Cerebellar cortex (tissue), 1 donor: ENCODE data around the gene TRIM32.
"Not testable (repeated sequence)": the region's sequence is repeated elsewhere in the genome, so short reads cannot be mapped to it uniquely, and the experiment has no call there.

ENCODE experiments used
- DNase-seq: peaks from one replicate; pipeline ENCODE4 v3.0.0-alpha.2; 2015; ENCODE audit warnings: low spot score

Gene TRIM32

DNA sequence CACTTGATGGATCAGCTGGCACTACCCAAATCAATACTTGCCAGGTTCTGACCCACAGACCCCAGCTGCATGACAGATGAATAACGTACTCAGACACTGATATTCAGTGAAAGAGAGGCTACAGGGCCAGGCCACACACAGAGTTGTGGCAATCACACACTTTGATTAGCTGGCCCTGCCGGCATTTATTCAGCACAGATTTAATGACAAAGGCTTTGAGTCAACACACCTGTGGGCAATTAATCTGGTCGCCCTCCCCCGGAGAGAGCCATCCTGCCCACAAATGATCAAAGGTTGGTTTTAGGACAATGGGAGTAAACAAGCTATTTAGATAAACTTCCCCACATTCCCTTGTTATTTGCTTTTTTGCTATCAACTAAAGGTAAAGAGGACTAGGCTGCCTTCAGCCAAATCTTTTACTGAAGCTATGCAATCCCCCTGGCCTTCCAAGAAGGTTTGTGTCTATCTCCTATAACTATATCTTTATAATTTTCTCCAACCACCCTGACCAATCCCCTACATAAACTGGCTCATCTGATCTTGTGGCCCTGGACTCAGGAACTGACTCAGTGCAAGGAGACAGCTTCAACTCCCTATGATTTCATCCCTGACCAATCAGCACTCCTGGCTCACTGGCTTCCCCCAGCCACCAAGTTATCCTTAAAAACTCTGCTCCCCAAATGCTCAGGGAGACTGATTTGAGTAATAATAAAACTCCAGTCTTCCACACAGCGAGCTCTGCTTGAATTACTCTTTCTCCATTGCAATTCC lies 12.7 kb upstream of the TRIM32 start:
- DNase-seq, result no peak

DNA sequence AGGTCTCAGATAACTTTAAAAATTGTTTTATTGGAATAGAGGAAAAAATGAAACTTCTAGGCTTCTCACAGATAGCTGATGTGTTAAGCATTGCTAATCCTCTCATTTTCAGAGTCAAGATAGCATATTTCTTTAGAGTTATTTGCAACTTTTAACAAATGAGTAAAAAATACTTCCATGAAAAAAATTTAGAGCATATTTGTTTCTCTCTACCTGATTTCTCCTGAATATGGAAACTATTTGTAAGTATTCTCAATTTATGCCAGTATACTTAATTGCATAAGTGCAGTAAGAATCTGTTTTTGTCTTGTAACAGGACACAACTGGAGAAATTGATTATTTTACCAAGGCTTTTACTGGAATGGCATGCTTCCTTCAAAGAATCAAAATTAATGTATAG lies 3.6 kb upstream of the TRIM32 start:
- DNase-seq, result no peak

DNA sequence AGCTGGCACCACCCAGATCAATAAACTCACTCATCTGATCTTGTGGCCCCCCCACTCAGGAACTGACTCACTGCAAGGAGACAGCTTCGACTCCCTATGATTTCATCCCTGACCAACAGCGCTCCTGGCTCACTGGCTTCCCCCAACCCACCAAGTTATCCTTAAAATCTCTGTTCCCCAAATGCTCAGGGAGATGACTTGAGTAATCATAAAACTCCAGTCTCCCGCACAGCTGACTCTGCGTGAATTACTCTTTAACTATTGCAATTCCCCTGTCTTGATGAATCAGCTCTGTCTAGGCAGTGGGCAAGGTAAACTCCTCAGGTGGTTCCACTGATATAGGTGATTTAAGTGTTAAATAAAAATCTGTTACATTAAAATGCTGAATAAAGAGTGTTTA lies 1.9 kb upstream of the TRIM32 start:
- no peak for DNase-seq

DNA sequence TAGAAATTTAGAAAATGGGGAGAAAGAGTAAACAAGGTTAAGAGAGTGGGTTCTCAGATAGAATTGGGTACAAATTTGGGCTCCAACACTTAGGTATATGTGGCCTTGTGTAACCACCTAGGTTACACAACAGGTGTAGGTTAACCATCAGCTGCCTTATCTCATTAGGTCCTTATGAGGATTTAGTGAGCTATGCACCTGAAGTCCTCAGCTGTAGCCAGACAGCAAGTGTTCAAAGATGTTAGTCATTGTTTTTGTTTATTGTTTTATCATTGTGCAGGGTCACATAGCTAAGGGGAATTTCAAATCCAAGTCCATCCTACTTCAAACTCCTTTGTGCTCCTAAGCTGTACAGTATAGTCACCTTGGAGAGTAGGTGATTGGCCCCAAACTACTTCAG lies 970 bp upstream of the TRIM32 start:
- DNase-seq, result no peak

DNA sequence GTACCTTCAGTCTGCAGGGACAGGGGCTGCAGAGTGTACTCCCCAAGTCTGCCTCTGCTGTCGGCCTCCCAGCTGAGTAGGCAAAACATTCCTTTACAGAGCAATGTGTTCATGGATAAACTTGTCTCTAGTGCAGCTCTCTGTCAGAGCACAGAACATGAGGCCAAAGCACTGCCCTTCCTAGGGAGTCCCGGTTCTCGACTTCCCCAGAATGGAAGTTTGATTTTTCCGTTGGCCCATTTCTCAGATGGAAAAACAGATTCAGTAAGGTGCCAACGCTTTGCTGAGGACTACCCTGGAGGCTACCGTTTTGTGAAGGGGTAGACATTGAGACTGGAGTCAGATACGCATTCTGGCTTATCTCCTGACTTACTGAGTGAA lies 422 bp upstream of the TRIM32 start:
- DNase-seq, result no peak

DNA sequence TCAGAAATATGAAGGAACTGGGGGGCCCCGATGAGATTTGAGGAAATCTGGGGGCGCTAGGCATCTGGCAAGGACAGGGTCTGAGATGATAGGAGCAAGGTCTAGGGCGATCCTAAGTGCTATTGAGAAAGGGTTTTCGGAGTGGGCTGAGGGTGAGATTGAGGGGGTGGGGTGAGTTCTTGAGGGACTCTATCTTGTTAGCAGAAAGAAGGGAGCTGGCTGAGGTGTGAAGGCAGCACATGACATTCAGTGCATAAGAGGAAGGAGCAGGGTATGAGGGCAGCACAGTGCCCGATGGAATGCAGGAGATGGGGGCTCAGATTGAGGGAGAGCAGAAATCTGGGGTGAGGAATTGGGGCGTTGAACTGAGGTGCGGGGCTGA lies 640 bp downstream of the TRIM32 start:
- DNase-seq, result peak; percentile 54

DNA sequence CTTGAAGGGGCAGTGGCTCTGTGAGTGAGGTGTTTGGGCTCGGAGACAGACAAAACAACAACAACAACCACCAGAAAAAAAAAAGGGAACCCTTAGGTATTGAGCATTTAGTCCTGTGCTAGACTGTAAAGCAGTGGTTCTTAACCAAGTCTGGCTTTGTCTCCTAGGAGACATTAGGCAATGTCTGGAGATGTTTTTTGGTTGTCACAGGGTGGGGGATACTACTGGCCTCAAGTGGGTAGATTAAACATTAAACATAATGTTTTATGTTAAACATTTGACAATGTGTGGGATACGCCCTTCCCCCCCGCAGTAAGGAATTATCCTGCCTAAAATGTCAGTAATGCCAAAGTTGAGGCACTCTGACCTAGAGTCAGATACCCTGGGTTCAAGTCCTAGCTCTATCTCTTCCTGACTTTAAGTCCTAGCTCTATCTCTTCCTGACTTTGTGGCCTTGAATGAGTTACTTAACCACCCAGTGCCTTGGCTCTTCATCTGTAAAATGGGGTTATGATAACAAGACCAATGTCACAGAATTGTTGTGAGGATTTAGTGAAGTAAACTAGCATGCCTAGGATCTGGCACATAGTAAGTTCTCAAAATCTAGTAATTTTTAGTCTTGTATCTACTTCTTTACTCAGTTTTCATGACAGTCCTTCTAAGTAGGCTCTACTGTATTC lies 1.8 kb downstream of the TRIM32 start:
- DNase-seq, result no peak

DNA sequence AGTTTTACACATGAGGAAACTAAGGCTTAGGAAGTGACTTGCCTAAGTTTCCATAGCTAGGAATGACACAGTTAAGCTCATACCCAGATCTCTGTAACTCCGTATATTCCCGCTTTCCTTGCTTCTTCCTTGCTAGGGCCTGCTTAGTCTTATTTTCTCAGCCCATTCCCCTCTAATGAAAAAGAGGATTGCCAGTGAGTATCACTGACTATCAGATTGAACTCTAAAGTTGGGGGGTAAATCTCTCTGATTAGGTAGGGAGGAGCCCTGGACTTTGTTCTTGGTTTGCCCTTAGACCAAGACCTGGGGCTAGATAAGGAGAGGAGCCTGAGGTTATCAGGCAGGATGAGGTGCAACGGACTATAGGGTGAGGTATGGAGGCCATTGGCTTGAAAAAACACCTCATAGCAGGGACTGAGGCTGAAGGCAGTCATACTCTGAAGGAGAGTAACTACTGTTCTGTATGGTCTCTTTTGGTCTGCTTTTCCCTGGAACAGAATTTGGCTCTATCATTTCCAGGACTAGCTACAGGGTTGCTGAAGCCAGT lies 2.5 kb downstream of the TRIM32 start:
- no peak for DNase-seq

DNA sequence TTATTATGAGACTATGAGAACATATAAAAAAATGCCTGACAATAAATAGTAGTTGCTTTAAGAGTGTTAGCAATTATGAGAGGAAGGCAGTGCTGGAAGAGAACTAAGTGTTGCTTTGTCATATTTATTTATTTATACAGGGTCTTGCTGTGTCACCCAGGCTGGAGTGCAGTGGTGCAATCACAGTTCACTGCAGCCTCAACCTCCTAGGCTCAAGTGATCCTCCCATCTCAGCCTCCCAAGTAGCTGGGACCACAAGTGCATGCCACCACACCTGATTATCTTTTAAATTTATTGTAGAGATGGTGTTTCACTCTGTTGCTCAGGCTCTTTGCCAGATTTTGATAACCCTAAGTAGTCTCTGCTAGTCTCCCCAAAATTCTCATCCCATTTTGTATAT lies 3.7 kb downstream of the TRIM32 start:
- DNase-seq, result not testable (repeated sequence)

DNA sequence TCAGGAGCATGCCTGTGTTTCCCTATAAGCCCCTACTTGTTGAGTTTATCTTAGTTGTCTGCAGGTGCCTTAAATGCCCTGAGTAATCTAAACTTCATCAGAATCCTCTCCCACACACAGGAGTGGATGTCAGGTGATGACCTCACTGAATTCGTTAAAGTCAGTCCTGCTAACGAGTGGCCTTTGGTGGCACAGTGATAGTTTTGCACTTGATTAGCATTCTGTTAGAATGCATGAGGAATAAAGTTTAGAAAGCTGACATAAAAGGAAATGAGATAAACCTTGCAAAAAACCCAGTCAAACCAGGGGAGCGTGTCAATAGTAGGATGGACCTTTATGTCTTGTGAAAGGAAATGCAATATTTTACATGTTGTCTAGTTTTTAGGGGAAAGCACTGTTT lies 4.5 kb downstream of the TRIM32 start:
- no peak for DNase-seq

DNA sequence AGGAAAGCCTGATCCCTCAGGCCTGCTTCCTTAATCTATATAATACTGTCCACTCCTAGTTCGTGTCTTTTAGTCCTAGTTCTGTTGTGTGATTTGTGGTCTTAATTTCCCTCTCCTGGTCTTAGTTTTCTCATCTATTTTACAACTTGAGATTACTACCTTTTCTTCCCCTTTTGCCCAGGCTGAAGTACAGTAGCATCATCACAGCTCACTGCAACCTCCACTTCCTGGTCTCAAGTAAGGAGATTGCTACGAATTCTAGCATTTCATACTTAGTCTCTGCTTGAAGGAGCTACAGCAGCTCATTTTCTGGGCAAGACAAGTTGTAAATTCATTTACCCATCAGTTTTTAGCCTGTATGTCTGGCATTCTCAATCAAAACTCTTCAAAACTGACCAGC lies 5.5 kb downstream of the TRIM32 start:
- DNase-seq, result no peak

DNA sequence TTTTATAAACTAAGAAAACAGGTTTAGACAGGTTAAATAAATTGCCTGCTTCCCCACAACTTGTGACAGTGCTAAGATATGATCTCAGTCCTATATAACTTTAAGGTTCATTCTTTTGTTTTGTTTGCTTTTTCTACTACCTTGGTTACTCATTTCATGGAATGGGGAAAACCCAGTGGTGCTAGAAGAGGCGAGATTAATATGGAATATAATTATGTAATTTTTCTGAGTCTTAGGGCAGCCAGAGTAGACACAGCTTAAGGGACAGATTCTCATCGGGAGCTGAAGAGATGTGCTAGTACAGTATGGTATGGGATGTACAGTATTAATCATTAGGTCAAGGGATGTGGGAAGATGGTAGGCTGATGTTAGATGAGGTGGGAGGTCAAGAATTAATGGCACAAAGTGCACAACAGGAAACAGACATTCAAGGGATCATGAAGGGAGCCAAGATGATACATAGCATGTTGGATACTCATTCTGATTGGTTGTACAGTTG lies 6.2 kb downstream of the TRIM32 start:
- DNase-seq, result no peak

DNA sequence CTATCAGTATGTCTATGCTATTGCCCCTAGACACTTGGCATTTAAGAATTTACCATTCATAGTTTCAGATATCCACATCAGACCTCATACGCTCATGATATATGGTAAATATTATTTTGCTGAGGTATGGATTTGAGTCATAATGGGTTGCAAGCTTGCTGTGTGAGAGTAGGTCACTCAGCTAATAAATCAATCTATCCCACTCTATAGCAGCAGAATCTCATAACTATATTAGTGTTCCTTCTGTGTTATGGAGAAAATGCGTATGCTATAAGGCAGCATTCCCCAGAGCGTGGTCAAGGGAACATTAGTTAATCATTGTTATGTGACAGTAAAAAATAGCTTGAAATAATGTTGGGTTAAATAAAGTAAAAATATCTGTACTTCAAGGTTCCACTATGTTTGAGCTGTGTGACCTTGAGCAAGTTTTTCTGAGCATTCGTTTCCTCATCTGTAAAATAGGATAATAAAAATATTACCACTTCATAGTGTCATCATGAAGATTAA lies 7.7 kb downstream of the TRIM32 start:
- no peak for DNase-seq

DNA sequence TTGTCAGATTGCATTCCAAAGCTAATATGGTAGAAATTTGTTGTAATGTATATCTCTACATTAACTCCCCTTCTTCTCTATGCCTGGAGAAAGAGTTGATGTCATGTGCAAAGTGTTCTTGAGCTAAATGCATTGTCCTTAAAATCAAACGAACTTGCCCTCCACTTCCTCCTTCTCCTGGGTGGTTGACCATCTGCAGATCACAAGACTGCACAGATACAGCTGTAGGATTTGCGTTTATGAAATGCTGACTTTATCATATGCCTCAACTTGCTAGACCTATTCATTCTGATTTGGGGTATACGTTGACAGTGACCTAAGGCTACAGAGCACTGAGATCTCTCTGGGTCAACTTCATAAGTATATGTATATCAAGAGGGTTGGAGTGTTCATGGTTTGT lies 8.3 kb downstream of the TRIM32 start:
- DNase-seq, result no peak

DNA sequence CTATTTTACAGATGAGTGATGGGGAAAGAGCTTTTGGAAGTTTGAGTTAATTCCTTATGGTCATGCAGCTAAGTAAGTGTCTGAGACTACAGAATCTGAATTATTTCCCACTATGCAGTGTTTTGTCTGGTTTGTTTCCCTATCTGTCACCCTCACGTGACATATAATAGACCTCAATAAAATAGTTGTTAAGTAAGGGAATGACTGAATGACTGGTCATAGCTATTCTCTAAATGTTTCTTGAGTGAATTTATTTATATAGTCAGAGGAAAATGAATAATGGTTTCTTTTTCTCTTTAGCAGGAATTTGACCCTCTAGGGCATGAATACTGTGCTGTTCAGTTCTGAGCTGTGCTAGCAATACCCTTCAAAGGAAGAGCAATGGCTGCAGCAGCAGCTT lies 10.3 kb downstream of the TRIM32 start:
- DNase-seq, result no peak

DNA sequence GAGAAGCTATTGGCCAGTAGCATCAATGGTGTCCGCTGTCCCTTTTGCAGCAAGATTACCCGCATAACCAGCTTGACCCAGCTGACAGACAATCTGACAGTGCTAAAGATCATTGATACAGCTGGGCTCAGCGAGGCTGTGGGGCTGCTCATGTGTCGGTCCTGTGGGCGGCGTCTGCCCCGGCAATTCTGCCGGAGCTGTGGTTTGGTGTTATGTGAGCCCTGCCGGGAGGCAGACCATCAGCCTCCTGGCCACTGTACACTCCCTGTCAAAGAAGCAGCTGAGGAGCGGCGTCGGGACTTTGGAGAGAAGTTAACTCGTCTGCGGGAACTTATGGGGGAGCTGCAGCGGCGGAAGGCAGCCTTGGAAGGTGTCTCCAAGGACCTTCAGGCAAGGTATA lies 10.8 kb downstream of the TRIM32 start:
- no peak for DNase-seq

DNA sequence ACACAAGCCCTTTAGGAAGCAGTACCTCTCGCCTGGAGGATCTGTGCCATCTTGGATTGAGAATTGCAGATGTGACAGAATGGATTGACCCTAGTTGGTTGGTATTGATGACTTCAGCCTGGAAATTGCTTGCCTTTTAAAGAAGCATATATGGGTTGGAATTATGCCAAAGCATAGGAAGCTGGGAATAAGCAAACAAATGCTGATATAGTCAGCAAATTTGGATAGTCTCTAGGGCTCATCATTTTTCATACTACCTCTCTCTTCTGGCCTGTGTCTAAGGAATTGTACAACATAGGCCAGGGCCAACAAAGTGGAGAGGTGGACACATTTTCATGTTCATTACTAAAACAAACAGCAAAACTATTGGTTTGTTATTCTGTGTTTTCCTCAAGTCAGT lies 13.2 kb downstream of the TRIM32 start:
- no peak for DNase-seq

DNA sequence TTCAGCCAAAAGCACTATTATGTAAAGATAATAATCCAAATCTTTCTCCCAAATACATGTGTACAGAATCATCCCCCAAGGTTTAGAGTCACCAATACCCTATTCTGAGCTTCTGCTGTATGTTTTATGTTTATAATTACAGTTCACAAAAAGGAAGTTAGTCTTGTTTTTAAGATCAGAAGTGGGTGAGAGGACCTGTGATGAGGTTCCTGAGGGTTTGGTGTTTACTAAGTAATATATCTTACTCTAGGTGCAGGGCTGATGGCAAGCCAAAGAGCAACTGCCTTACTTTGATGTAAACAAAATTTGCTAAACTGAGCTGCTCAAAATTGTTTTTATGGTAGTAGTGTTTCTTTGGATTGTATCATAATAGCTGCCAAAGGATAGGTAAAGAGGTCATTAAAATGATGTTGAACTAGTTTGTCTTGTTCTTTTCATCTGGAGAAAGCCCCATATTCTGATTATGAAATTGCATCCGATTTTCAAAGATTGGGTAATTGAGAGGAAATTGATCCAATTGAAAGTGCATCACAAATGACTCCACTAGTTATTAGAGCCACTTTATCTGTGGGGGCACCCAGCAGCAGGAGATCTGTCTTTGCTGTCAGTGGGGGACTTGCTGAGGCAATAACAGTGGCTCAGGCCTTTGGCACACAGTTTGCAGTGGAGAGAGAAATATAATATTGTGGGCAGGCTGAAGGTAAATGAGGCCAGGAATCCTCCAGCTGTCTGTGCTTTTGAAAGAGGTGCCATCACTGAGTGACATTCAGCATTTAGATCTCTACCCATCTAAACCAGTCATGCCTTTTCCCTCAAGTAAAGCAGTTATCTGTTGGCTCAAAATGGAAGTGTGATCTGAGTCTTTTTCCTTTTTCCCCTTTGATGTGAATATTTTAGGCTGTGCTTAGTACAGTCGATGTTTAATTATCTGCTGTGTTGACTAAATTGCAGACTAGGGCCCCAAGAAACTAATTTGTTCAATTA lies 14.1 kb downstream of the TRIM32 start:
- no peak for DNase-seq

DNA sequence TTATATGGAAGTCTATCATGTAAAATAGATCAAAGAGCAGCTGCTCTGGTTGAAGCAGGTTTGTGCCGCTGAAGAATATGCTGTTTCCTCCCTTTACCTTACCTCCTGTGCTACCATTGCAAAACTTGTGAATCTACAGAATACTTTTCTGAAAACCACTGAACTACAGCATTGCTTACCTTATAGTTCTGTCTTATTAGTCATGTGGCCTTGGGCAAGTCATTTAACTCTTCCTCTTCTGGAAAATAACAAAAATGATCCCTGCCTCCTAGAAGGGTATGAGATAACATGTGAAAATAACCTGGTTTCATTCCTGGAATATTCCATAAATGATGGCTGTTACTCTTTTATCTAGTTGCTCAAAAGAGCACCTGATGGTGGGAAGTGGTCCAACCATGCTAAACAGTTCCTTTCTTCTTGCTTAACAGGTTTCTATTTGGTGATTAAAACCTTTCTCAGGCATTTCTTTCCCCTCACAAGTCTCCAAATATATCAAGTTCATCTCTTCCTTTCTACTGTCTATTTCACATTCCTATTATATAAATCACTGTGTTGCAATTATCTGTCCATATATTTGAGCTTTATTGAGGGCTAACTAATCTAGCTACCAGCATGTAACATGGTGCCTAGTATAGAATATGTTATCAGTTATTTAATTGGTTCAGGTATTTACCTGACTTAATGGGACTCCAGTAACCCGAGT lies 15.0 kb downstream of the TRIM32 start:
- DNase-seq, result no peak

DNA sequence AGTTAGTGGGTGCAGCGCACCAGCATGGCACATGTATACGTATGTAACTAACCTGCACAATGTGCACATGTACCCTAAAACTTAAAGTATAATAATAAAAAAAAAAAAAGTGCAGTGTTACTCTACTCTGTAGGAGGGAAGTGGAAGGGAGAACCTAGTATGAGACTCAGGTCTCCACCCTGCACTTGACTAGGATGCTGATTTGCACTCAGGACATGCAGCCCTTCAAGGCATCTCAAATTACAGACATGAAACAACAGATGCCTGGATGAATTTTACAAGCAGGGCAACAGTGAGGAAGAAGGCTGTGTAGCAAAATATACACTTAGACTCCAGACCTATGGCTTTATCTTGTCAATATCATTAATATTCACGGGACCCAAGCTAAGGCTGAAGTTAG lies 16.5 kb downstream of the TRIM32 start:
- DNase-seq, result no peak

DNA sequence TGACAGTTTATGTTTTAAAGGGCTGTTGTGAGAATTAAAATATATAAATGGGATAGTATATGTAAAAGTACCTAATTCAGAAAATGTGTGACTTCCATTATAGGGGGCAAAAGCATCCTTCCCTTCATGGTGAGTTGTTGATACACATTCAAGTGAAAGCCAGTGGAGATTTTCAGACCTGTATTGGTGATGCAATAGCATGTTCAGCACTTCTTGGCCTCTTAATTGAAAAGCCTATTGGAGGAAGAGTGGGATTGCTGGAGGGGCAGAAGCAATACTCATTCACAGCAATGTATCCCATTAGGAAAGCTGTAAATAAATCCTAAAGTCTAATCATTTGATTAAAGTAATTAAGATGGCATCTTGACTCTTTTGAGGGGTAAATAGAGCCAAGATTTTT lies 17.4 kb downstream of the TRIM32 start:
- DNase-seq, result no peak
